ENCODE results near the gene SMC3. TPM values are rescaled to one million over a fixed set of nuclear protein-coding genes. Genes with fewer than 3 reads are reported as not detected.
"Not testable (repeated sequence)": the region's sequence is repeated elsewhere in the genome, so short reads cannot be mapped to it uniquely, and the experiment has no call there.

SMC3 gene
- total RNA-seq, 1 donor from 2014 or later: 53.6 TPM

DNA sequence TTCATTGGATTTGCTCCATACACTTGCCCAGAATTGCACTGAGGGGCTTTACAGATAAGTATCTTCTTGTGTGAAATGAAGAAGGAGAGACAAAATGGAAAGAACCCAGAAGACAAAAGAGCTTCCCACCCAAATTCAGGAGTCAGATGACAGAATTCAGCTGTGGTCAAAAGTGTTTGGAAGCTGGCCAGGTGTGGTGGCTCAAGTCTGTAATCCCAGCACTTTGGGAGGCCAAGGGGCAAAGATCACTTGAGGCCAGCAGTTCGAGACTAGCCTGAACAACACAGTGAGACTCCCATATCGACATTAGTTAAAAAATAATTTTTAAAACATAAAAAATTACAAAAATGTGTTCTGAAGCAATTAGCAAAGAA lies 42.6 kb upstream of the SMC3 start:
- H3K27me3 Mint-ChIP-seq (ENCODE audit: unreplicated experiment): no peaks in the 10 kb centered on the region
- TF ChIP-seq, protein P1, sequence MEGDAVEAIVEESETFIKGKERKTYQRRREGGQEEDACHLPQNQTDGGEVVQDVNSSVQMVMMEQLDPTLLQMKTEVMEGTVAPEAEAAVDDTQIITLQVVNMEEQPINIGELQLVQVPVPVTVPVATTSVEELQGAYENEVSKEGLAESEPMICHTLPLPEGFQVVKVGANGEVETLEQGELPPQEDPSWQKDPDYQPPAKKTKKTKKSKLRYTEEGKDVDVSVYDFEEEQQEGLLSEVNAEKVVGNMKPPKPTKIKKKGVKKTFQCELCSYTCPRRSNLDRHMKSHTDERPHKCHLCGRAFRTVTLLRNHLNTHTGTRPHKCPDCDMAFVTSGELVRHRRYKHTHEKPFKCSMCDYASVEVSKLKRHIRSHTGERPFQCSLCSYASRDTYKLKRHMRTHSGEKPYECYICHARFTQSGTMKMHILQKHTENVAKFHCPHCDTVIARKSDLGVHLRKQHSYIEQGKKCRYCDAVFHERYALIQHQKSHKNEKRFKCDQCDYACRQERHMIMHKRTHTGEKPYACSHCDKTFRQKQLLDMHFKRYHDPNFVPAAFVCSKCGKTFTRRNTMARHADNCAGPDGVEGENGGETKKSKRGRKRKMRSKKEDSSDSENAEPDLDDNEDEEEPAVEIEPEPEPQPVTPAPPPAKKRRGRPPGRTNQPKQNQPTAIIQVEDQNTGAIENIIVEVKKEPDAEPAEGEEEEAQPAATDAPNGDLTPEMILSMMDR (IDR thresholded peaks at IDR 0.05; ENCODE audit: partially characterized antibody, unreplicated experiment): no peak
- DNase-seq: no peak

DNA sequence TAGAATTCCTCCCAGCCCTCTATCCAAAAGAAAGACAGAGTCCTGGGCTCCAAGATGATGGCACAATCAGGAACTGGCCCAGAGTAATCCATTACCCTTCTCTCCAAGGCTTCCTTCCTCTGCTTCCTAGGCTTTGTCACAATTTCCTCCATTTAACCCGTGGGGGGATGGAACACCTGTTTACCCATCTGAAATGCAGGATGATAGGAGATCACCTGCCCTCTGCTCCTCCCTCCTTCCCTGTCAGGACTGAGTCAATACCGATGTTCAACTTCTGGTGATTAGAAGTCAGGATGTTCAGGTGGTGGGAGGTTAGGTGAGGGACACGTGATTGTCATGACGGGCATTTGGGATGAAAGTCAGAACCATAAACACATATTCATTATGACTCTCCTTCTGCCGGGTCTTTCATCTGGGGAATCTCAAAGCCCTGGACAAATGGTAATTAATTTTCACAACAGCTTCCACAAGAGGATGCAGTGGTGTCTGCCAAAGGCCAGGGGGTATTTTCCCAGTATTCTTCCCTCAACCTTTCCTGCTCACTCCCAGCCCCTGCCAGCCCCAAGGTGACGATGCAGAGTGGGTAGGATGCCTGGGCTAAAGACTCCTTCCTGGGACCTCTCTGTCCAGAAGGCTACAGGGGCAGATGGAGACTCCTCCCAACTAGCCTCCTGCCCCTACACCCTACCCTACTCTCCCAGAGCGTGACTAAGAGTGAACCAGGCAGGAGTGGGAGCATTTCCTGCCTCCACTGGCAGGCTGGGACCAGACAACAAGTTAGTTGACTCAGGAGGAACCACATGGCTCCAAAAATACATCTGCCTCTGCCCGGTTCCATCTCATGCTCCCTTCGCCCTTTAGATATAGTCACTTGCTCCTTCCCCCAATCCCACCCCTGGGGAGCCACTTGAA lies 41.9 kb upstream of the SMC3 start:
- Mint-ChIP-seq H3K27me3 (ENCODE audit: unreplicated experiment) (no peaks in the 10 kb centered on the region), H3K4me1 (ENCODE audit: low read depth, unreplicated experiment) (peaks cover 2% of the 10 kb centered on the region), H3K9me3 (ENCODE audit: unreplicated experiment) (no peaks in the 10 kb centered on the region), H3K4me3 (ENCODE audit: unreplicated experiment) (no peak overlapping the region), H3K27ac (ENCODE audit: unreplicated experiment) (no peak overlapping the region), H3K36me3 (ENCODE audit: unreplicated experiment) (no peaks in the 10 kb centered on the region)
- no peak for DNase-seq
- TF ChIP-seq, protein P1 (IDR thresholded peaks at IDR 0.05; ENCODE audit: partially characterized antibody, unreplicated experiment): no peak

More for the DNA sequence above, 42.6 kb upstream of the SMC3 start:
- Mint-ChIP-seq H3K4me1 (ENCODE audit: low read depth, unreplicated experiment) (peaks cover 2% of the 10 kb centered on the region), H3K27ac (ENCODE audit: unreplicated experiment) (no peak overlapping the region), H3K36me3 (ENCODE audit: unreplicated experiment) (no peaks in the 10 kb centered on the region), H3K9me3 (ENCODE audit: unreplicated experiment) (no peaks in the 10 kb centered on the region), H3K4me3 (ENCODE audit: unreplicated experiment) (no peak overlapping the region)

DNA sequence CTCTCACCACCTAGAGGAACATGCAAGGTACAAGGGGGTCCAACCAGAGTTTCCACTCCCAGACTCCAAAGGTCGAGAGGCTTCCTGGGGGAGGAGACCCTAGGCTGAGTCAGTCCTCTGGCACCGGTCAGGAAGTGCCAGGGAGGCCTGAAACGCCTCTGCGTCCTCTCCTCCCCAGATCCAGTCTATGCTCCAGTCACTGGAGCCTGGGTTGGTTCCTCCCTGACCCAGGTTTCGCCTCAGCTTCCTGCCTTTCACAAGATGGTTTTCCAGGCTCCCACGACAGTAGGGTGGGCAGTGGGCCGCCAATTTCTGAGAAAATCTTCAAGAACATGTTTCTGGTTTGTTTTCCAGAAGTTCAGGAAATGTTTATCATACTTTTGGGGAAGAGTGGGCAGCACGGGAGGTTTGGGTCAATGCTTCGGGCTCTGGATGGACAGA lies 39.7 kb upstream of the SMC3 start:
- H3K27me3 Mint-ChIP-seq (ENCODE audit: unreplicated experiment): peaks cover 2% of the 10 kb centered on the region
- no peaks in the 10 kb centered on the region for H3K9me3 Mint-ChIP-seq (ENCODE audit: unreplicated experiment)
- TF ChIP-seq, protein P1 (IDR thresholded peaks at IDR 0.05; ENCODE audit: partially characterized antibody, unreplicated experiment): no peak
- no peak overlapping the region for H3K27ac Mint-ChIP-seq (ENCODE audit: unreplicated experiment)
- no peak for DNase-seq
- no peaks in the 10 kb centered on the region for H3K36me3 Mint-ChIP-seq (ENCODE audit: unreplicated experiment)
- H3K4me3 Mint-ChIP-seq (ENCODE audit: unreplicated experiment): no peak overlapping the region
- peaks cover 2% of the 10 kb centered on the region for H3K4me1 Mint-ChIP-seq (ENCODE audit: low read depth, unreplicated experiment)

DNA sequence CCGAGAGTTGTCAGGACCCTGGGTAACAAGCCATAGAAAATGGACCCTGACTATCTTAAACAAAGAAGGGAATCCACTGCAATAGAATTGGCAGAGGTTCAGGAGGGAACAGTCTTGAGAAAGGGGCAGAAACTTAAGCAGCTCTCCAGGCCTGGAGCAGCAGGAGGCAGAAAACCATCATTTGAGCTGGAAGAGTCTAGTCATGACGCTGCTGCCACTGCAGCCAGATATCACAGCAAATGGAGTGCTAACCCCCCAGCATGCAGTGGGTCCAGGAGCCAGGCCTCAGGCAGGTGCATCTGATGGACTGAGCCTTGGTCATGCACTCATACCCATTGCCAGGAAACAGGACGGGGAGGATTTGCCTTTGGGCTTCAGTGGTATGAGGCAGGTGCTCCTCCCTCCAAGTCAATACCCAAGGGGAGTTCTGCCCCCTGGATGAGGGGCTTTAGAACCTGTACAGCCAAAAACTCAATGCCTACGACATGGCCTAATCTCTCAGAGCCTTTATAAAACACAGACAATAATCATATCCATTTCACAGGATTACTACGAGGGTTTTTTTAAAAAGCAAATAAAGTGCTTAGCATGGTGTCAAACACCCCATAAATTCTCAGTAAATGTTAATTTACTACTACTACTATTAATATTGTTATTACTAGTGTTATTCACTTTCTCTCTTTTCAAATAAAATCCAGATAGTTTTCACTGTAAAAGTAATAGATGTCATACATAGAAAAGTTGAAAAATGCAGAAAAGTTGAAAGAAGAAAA lies 39.1 kb upstream of the SMC3 start:
- TF ChIP-seq, protein P1 (IDR thresholded peaks at IDR 0.05; ENCODE audit: partially characterized antibody, unreplicated experiment): no peak
- Mint-ChIP-seq H3K36me3 (ENCODE audit: unreplicated experiment) (no peaks in the 10 kb centered on the region), H3K4me3 (ENCODE audit: unreplicated experiment) (no peak overlapping the region), H3K27ac (ENCODE audit: unreplicated experiment) (no peak overlapping the region), H3K4me1 (ENCODE audit: low read depth, unreplicated experiment) (peaks cover 2% of the 10 kb centered on the region), H3K9me3 (ENCODE audit: unreplicated experiment) (no peaks in the 10 kb centered on the region), H3K27me3 (ENCODE audit: unreplicated experiment) (peaks cover 2% of the 10 kb centered on the region)
- DNase-seq: no peak

DNA sequence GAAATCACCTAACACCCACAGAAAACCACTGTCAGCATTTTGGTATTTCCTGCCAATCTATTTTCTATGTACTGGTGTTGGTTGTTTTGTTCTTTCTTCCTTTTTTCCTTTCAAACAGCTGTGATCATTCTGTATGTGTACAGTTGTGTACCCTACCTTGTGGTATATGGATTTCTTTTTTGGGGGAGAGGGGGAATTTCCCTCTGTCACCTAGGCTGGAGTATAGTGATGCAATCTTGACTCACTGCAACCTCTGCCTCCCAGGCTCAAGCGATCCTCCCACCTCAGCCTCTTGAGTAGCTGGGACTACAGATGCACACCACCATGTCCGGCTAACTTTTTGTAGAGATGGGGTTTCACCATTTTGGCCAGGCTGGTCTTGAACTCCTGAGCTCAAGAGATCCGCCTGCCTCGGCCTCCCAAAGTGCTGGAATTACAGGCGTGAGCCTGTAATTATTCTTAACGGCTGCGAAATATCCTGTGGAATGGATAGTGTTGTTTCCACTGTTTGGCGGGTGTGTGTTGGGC lies 38.4 kb upstream of the SMC3 start:
- H3K4me1 Mint-ChIP-seq (ENCODE audit: low read depth, unreplicated experiment); H3K36me3 Mint-ChIP-seq (ENCODE audit: unreplicated experiment); H3K4me3 Mint-ChIP-seq (ENCODE audit: unreplicated experiment); DNase-seq; H3K27ac Mint-ChIP-seq (ENCODE audit: unreplicated experiment); H3K27me3 Mint-ChIP-seq (ENCODE audit: unreplicated experiment); H3K9me3 Mint-ChIP-seq (ENCODE audit: unreplicated experiment): not testable (repeated sequence)
